Muscle layer of colon (tissue), 2 donors: ENCODE measurements around the gene SPIN1.

Experiments
- H3K27ac ChIP-seq: one replicate; pipeline ENCODE4 v1.7.0; 2013; ENCODE audit warnings: low read depth, mild to moderate bottlenecking, low read length, moderate library complexity
- H3K27me3 ChIP-seq, 2 donors: one replicate each; pipeline ENCODE4 v1.7.0; 2013; ENCODE audit warnings: low read length in 2 of 2, mild to moderate bottlenecking in 2 of 2; ENCODE audit not compliant: insufficient read depth in 2 of 2, control insufficient read depth in 1 of 2
- H3K36me3 ChIP-seq: one replicate; pipeline ENCODE4 v1.7.0; 2013; ENCODE audit warnings: mild to moderate bottlenecking, low read length; ENCODE audit not compliant: insufficient read depth
- H3K4me1 ChIP-seq: one replicate; pipeline ENCODE4 v1.7.0; 2013; ENCODE audit warnings: mild to moderate bottlenecking, low read length; ENCODE audit not compliant: insufficient read depth
- H3K4me3 ChIP-seq, 2 donors: one replicate each; pipeline ENCODE4 v1.7.0; 2013; ENCODE audit warnings: low read length in 2 of 2, low read depth in 1 of 2, mild to moderate bottlenecking in 1 of 2, moderate library complexity in 1 of 2
- H3K9ac ChIP-seq: one replicate; pipeline ENCODE4 v1.7.0; 2013; ENCODE audit warnings: low read length
- H3K9me3 ChIP-seq: one replicate; pipeline ENCODE4 v1.7.0; 2013; ENCODE audit warnings: mild to moderate bottlenecking, low read length
- donor health status: abdominal sarcoma.
- donor health status: Adenocarcinoma of cecum.

Gene SPIN1

GRCh38 chr9:88502552-88503034, 114.3 kb downstream of the SPIN1 start:
- Histone ChIP-seq H3K9me3 (no peaks in the 10 kb centered on the region), H3K36me3 (no peaks in the 10 kb centered on the region), H3K4me1 (no peaks in the 10 kb centered on the region), H3K27ac (no peak overlapping the region), H3K9ac (no peak overlapping the region), H3K27me3 (no peaks in the 10 kb centered on the region), H3K4me3 (no peak overlapping the region)

GRCh38 chr9:88503081-88503844, 115.0 kb downstream of the SPIN1 start:
- Histone ChIP-seq H3K4me1 (no peaks in the 10 kb centered on the region), H3K36me3 (no peaks in the 10 kb centered on the region), H3K4me3 (no peak overlapping the region), H3K27me3 (no peaks in the 10 kb centered on the region), H3K27ac (no peak overlapping the region), H3K9me3 (no peaks in the 10 kb centered on the region), H3K9ac (no peak overlapping the region)

GRCh38 chr9:88503845-88504764, 115.9 kb downstream of the SPIN1 start:
- H3K27ac ChIP-seq: no peak overlapping the region
- H3K9me3 ChIP-seq: no peaks in the 10 kb centered on the region
- no peaks in the 10 kb centered on the region for H3K36me3 ChIP-seq
- no peak overlapping the region for H3K9ac ChIP-seq
- H3K27me3 ChIP-seq: no peaks in the 10 kb centered on the region
- H3K4me3 ChIP-seq: no peak overlapping the region
- no peaks in the 10 kb centered on the region for H3K4me1 ChIP-seq

- H3K4me1 ChIP-seq: no peaks in the 10 kb centered on the region
- no peak overlapping the region for H3K9ac ChIP-seq
- H3K27ac ChIP-seq: no peak overlapping the region
- no peaks in the 10 kb centered on the region for H3K9me3 ChIP-seq
- H3K27me3 ChIP-seq: no peaks in the 10 kb centered on the region
- H3K36me3 ChIP-seq: no peaks in the 10 kb centered on the region
- no peak overlapping the region for H3K4me3 ChIP-seq
These were observed 120.1 kb downstream of the SPIN1 start for GRCh38 chr9:88508326-88508725.

GRCh38 chr9:88511906-88512305, 123.7 kb downstream of the SPIN1 start:
- Histone ChIP-seq H3K9me3 (no peaks in the 10 kb centered on the region), H3K4me1 (no peaks in the 10 kb centered on the region), H3K4me3 (no peak overlapping the region), H3K27me3 (no peaks in the 10 kb centered on the region), H3K27ac (no peak overlapping the region), H3K9ac (no peak overlapping the region), H3K36me3 (no peaks in the 10 kb centered on the region)

- Histone ChIP-seq H3K4me1 (no peaks in the 10 kb centered on the region), H3K9me3 (no peaks in the 10 kb centered on the region), H3K36me3 (no peaks in the 10 kb centered on the region), H3K27ac (no peak overlapping the region), H3K9ac (no peak overlapping the region), H3K4me3 (no peak overlapping the region), H3K27me3 (no peaks in the 10 kb centered on the region)
These were observed 126.0 kb downstream of the SPIN1 start for GRCh38 chr9:88514247-88514646.

- no peak overlapping the region for H3K4me3 ChIP-seq
- no peaks in the 10 kb centered on the region for H3K27me3 ChIP-seq
- H3K27ac ChIP-seq: no peak overlapping the region
- no peak overlapping the region for H3K9ac ChIP-seq
- no peaks in the 10 kb centered on the region for H3K4me1 ChIP-seq
- H3K9me3 ChIP-seq: no peaks in the 10 kb centered on the region
- H3K36me3 ChIP-seq: no peaks in the 10 kb centered on the region
These were observed 133.1 kb downstream of the SPIN1 start for GRCh38 chr9:88521308-88521707.

- H3K27me3 ChIP-seq: no peaks in the 10 kb centered on the region
- no peak overlapping the region for H3K4me3 ChIP-seq
- H3K4me1 ChIP-seq: no peaks in the 10 kb centered on the region
- no peak overlapping the region for H3K27ac ChIP-seq
- H3K9ac ChIP-seq: no peak overlapping the region
- H3K9me3 ChIP-seq: no peaks in the 10 kb centered on the region
- no peaks in the 10 kb centered on the region for H3K36me3 ChIP-seq
These were observed 134.1 kb downstream of the SPIN1 start for GRCh38 chr9:88522360-88522759.

- Histone ChIP-seq H3K9ac (no peak overlapping the region), H3K4me1 (peaks cover under 1% of the 10 kb centered on the region), H3K4me3 (no peak overlapping the region), H3K36me3 (no peaks in the 10 kb centered on the region), H3K27me3 (no peaks in the 10 kb centered on the region), H3K27ac (no peak overlapping the region), H3K9me3 (no peaks in the 10 kb centered on the region)
These were observed 134.8 kb downstream of the SPIN1 start for GRCh38 chr9:88523056-88523455.

- no peaks in the 10 kb centered on the region for H3K27me3 ChIP-seq
- no peaks in the 10 kb centered on the region for H3K9me3 ChIP-seq
- H3K27ac ChIP-seq: no peak overlapping the region
- H3K4me1 ChIP-seq: peaks cover 9% of the 10 kb centered on the region
- no peak overlapping the region for H3K9ac ChIP-seq
- H3K4me3 ChIP-seq: no peak overlapping the region
- H3K36me3 ChIP-seq: no peaks in the 10 kb centered on the region
These were observed 136.7 kb downstream of the SPIN1 start for GRCh38 chr9:88524911-88525310.

GRCh38 chr9:88527618-88528017, 139.4 kb downstream of the SPIN1 start:
- Histone ChIP-seq H3K9ac (no peak overlapping the region), H3K36me3 (no peaks in the 10 kb centered on the region), H3K9me3 (no peaks in the 10 kb centered on the region), H3K27ac (no peak overlapping the region), H3K4me1 (peaks cover 9% of the 10 kb centered on the region), H3K4me3 (no peak overlapping the region), H3K27me3 (no peaks in the 10 kb centered on the region)
